Effector memory CD8-positive, alpha-beta T cell (primary cell): ENCODE data around the gene CFL1.
A peak's percentile ranks its signal among the peaks of the same experiment; 100 is the strongest.

Source experiments
- ATAC-seq: fragments of 150-1000 bp; cut with Tn5 transposase; replicated peaks from 2 replicates; pipeline ENCODE4 v1.10.0; 2021; ENCODE audit warnings: mild to moderate bottlenecking, moderate library complexity
- DNase-seq, 3 experiments: peaks; one replicate each; pipeline ENCODE4 v3.0.0; 2021
- H3K27ac Mint-ChIP-seq, 2 donors: one replicate each; pipeline ENCODE4 v1.8.0; 2022; ENCODE audit warnings: mild to moderate bottlenecking in 2 of 2, mixed read lengths in 2 of 2, moderate library complexity in 2 of 2
- H3K27me3 Mint-ChIP-seq, 2 donors: one replicate each; pipeline ENCODE4 v1.8.0; 2022; ENCODE audit warnings: mixed read lengths in 2 of 2
- H3K36me3 Mint-ChIP-seq: one replicate; pipeline ENCODE4 v1.8.0; 2022; ENCODE audit warnings: mild to moderate bottlenecking, moderate library complexity, mixed read lengths; ENCODE audit not compliant: insufficient read depth
- H3K4me1 Mint-ChIP-seq, 2 donors: one replicate each; pipeline ENCODE4 v1.8.0; 2022; ENCODE audit warnings: low read depth in 2 of 2, mixed read lengths in 2 of 2
- H3K4me3 Mint-ChIP-seq, 2 donors: one replicate each; pipeline ENCODE4 v1.8.0; 2022; ENCODE audit warnings: mild to moderate bottlenecking in 2 of 2, mixed read lengths in 2 of 2, moderate library complexity in 2 of 2
- H3K9me3 Mint-ChIP-seq, 2 donors: one replicate each; pipeline ENCODE4 v1.8.0; 2022; ENCODE audit warnings: mixed read lengths in 2 of 2

The CFL1 gene

GRCh38 chr11:65814131-65814985 lies 43.6 kb downstream of the CFL1 start:
- DNase-seq (no peak), ATAC-seq (no peak)
- no peak overlapping the region for H3K4me3 Mint-ChIP-seq
- no peaks in the 10 kb centered on the region for H3K36me3 Mint-ChIP-seq
- H3K27me3 Mint-ChIP-seq, result peaks cover 0 to 9% of the 10 kb centered on the region in 2 donors
- peaks cover 4 to 7% of the 10 kb centered on the region in 2 donors for H3K4me1 Mint-ChIP-seq
- no peaks in the 10 kb centered on the region for H3K9me3 Mint-ChIP-seq
- no peak overlapping the region for H3K27ac Mint-ChIP-seq

DNA sequence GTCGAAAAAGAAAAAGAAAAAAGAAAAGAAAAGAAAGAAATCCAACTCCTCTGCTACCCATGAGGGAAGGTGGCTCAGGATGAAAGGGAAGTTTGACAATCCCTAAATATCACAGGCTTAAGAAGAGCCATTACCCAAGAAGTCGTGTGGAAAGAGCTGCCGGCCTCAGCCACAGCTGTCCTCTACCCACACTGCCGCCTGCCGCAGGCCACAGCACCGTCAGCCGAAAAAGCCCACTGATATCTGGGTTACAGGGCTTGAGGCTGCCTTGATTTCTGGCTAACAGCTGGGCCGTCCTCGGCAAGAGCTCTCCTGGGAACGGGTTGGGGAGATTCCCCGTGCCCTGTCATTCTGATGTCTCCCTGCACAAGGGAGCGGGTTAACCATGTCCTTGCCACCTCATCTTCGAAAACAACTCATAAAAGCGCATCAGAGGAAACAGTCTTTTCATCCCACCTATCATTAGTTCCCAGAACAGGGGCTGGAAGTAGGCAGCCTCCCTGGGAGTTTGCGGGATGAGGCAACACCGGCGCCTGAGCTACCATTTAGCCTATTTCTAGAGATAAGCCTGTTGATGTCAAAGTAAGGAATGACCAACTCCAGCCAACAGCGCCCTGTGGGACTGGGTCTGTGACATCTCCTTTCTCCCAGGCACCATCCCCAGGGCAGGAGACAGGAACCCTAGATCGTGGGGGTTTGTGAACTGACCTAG lies 46.1 kb downstream of the CFL1 start:
- DNase-seq (no peak), ATAC-seq (no peak)
- Mint-ChIP-seq H3K27ac (no peak overlapping the region), H3K9me3 (no peaks in the 10 kb centered on the region), H3K27me3 (peaks cover 8 to 20% of the 10 kb centered on the region in 2 donors), H3K4me3 (no peak overlapping the region), H3K4me1 (no peaks in the 10 kb centered on the region), H3K36me3 (no peaks in the 10 kb centered on the region)

GRCh38 chr11:65810046-65810868 lies 47.7 kb downstream of the CFL1 start:
- no peak overlapping the region for H3K4me3 Mint-ChIP-seq
- ATAC-seq (peak; percentile 57), DNase-seq (no peak)
- H3K27ac Mint-ChIP-seq, result peak overlapping the region in 1 of 2 donors; percentile 49
- H3K9me3 Mint-ChIP-seq, result no peaks in the 10 kb centered on the region
- no peaks in the 10 kb centered on the region for H3K4me1 Mint-ChIP-seq
- H3K27me3 Mint-ChIP-seq, result peaks cover 8 to 20% of the 10 kb centered on the region in 2 donors
- no peaks in the 10 kb centered on the region for H3K36me3 Mint-ChIP-seq

- no peaks in the 10 kb centered on the region for H3K4me1 Mint-ChIP-seq
- no peaks in the 10 kb centered on the region for H3K9me3 Mint-ChIP-seq
- DNase-seq (no peak), ATAC-seq (no peak)
- no peaks in the 10 kb centered on the region for H3K36me3 Mint-ChIP-seq
- no peak overlapping the region for H3K4me3 Mint-ChIP-seq
- peaks cover 11 to 24% of the 10 kb centered on the region in 2 donors for H3K27me3 Mint-ChIP-seq
- no peak overlapping the region for H3K27ac Mint-ChIP-seq
Observed at GRCh38 chr11:65809496-65809895, 48.5 kb downstream of the CFL1 start.

GRCh38 chr11:65808744-65809341 lies 49.1 kb downstream of the CFL1 start:
- H3K27me3 Mint-ChIP-seq, result peaks cover 18 to 31% of the 10 kb centered on the region in 2 donors
- no peaks in the 10 kb centered on the region for H3K36me3 Mint-ChIP-seq
- peak overlapping the region in 1 of 2 donors; percentile 25 for H3K27ac Mint-ChIP-seq
- no peak overlapping the region for H3K4me3 Mint-ChIP-seq
- ATAC-seq (no peak), DNase-seq (no peak)
- H3K9me3 Mint-ChIP-seq, result no peaks in the 10 kb centered on the region
- H3K4me1 Mint-ChIP-seq, result no peaks in the 10 kb centered on the region

DNA sequence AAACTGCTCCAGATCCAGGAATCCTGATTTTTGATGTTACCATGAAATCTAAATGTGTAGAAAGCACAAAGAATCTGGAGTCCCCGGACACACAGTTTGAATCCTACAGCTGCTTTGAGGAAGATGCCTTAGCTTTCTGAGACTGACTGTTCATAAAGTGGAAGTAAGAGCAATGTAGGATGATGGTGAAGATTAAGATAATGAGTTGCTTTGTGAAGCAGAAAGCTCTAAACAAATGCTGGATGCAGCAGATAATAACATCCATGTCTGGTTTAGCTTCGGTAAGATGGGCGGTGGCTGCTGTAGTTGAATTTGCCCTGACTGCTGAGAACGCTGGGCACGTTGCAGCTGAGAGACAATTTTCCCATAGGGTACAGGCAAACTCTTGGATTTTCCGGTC lies 51.0 kb downstream of the CFL1 start:
- peaks cover 30 to 48% of the 10 kb centered on the region in 2 donors for H3K27me3 Mint-ChIP-seq
- H3K36me3 Mint-ChIP-seq, result no peaks in the 10 kb centered on the region
- no peak overlapping the region for H3K27ac Mint-ChIP-seq
- H3K4me3 Mint-ChIP-seq, result no peak overlapping the region
- no peak for ATAC-seq
- DNase-seq, result no peak
- no peaks in the 10 kb centered on the region for H3K9me3 Mint-ChIP-seq
- H3K4me1 Mint-ChIP-seq, result no peaks in the 10 kb centered on the region
